HG03139 (cell line): Measurements from ENCODE around the gene TMC2.

Experiments used
- ATAC-seq: cut with Tn5 transposase; IDR thresholded peaks from one replicate; pipeline ENCODE4 v1.9.1; 2021; ENCODE audit not compliant: unreplicated experiment

Gene TMC2

DNA sequence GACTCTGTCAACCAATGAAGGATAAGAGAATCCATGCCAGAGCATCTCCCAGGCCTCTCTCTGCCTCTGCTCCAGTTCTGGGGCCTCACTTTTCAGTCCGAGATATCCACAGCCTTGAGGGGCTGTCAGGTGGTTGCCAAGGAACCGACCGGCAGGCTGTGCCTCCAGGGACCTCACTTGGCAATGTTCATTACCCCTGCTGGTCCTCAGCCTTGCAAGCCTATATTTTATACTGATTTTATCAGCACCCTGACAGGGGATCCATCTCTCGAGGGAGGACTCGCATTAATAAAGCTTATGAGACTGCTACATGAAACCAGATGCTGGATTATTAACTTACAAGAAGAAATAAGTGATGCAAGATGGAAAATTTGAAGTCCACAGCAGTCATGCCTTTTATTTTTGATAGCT, 39.9 kb downstream of the TMC2 start:
- ATAC-seq: no peak

- ATAC-seq: no peak
Observed at GRCh38 chr20:2578475-2579192, 42.3 kb downstream of the TMC2 start.

GRCh38 chr20:2585811-2586210, 49.4 kb downstream of the TMC2 start:
- ATAC-seq: no peak

GRCh38 chr20:2593756-2594155, 57.4 kb downstream of the TMC2 start:
- ATAC-seq: no peak

DNA sequence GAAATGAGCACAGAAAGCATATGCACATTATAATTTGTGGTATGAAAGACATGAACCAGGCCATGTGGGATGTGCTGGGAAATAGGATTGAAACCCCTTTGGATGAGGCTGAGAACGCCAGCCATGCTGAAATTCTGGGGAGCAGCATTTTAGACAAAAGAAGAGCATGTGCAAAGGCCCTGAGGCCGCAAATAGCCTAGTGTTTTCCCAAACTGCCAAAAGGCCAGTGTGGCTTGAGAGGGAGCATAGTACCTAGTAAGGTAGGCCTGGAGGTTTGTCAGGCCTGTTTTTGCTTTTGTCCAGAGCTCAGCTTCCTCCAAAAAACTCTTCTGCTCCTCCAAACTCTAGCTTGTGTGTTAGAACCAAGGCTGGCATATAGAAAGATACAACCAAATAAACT, 58.7 kb downstream of the TMC2 start:
- no peak for ATAC-seq

- no peak for ATAC-seq
Observed at GRCh38 chr20:2596673-2597279, 60.4 kb downstream of the TMC2 start.

DNA sequence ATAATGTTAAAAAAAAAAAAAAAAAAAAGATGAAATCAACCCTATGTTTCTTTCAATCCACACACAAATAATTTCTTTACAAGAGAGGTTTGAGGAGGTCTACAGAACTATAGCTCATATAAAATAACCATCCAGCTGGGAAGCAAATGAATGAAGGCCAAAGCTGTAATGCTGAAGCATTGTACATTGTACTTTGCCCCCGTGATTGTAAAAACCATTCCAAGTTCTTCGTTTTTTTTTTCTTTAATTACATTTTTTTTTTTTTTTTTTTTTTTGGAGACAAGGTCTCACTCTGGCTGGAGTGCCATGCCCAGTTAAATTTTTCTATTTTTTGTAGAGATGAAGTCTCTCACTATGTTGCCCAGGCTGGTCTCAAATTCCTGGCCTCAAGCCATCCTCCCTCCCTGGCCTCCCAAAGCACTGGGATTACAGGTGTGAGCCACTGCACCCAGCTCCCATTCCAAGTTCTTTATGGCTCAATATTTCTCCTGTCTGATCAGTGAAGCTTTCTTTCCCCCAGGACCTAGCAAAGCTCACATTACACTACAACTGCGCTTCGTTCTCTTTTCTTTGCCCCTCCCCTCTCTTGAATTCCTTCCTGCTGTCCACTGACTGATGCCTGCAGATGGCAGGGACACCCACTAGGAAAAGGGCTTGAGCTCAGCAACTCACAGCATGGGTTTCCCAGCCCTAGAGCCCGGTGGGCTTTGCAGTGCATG, 63.1 kb downstream of the TMC2 start:
- ATAC-seq: no peak

DNA sequence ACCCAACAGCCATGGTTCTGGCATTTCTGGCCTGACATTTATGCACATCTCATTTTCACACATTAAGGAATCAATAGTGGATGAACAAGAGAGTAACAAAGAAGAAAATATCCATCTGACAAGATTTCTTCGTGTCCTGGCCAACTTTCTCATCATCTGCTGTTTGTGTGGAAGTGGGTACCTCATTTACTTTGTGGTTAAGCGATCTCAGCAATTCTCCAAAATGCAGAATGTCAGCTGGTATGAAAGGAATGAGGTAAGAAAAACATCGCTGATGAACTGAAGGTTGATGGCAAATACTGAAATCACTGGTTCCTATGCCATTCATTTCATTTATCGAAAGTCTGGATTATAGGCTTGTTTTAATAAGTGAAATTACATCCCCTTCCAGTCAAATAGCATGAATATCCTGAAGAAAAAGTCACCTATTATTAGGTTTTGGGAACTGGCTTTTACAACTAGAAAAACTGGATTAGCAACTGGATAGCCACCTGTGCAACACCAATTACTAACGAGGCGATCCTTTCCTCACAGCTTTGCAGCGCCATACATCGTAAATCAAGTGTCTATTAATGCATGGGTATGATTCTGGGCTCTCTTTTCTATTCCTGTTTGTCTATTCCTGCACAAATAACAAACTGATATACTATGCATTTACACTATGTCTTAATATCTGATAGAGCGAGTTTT, 65.8 kb downstream of the TMC2 start:
- ATAC-seq: no peak

DNA sequence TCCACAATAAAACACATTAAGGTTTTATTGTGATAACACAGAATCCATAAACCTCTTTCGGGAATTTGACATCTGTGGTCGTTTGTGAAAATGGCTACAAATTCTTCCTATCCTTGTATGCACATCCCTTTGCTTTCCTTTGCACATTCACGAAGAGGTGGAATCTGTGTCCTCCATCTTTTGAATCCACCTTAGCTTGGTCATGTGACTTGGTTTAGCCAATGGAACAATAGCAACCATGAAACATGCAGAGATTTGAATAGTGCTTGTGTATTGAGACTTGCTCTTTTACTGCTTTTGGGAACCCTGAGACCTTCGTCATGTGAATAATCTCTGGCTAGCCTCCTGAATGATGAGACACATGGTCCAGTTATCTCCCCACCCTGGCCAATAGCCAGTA, 66.4 kb downstream of the TMC2 start:
- no peak for ATAC-seq

DNA sequence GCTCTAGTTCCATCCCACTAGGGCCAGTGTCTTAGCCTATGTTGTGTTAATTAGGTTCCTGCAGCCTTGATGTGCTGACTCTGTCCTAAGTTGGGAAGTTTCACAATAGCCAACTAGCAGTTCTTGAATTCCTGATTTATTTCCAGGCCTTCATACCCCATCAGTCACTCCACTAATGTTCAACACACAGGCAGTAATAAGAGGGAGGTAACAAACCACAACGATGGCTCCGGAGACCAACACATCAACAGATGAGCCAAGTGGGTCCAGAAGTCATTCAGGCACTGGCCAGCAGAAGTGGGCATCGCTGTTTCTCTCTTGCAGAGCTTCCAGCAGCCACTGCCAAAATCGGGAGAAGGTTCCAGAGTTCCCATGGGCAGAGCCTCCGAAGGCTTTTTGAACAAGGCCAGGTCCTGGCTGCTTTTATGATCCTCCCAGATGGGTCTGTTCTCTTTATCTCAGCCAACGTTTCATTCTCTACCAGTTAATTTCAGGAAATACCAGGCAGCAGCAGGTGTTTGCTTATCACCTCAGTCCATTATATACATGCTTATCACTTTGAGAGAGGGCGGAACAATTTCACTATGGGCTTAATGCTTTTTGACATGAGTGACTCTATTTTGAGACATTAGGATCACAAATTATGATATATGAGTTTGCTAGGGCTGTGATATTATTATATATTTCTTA, 67.6 kb downstream of the TMC2 start:
- no peak for ATAC-seq

GRCh38 chr20:2604506-2604835, 68.1 kb downstream of the TMC2 start:
- no peak for ATAC-seq

- ATAC-seq: no peak
Observed at GRCh38 chr20:2606507-2607006, 70.2 kb downstream of the TMC2 start.

- ATAC-seq: no peak
Observed at GRCh38 chr20:2610326-2610725, 74.0 kb downstream of the TMC2 start.

- no peak for ATAC-seq
Observed at GRCh38 chr20:2610941-2611720, 74.8 kb downstream of the TMC2 start.

GRCh38 chr20:2612073-2612472, 75.7 kb downstream of the TMC2 start:
- no peak for ATAC-seq

DNA sequence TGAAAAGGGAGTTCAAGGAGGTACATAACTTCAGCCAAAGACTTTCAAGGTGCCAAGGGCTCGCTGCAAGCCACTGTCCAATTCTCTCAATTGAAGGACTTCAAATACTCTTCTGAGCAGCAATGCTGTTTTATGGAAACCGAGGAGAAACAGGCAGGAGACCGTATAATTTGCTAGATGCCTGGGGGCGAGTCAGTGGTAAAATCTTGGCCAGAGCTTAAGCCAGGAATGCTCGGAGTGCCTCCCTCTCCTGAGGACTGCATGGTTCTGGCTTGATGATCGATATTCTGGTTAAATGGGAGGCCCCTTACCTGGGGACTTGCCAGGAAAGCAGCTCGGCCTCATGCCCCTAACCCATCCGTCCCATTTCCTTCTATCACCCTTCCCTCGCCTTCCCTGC, 80.3 kb downstream of the TMC2 start:
- ATAC-seq: no peak

GRCh38 chr20:2617099-2617714, 80.8 kb downstream of the TMC2 start:
- ATAC-seq: no peak

GRCh38 chr20:2618815-2619214, 82.4 kb downstream of the TMC2 start:
- no peak for ATAC-seq

DNA sequence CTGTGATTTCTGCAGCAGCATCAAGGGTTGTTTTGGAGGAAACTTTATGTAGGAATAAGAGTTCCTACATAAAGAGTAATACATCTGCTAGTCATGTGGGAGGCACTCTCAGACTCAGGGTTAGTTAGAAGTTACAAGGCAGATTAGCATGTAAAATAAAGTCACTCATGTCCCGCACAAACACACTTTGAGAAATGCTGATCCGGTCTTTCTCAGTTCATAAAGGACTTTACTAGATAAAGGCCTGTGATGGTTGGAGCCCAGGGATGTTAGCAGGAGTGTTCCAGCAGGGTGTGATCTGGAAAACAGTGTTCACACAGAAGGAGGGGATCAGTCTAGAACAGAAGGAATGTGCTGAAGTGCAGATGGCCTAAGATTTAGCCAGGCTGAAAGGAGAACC, 83.0 kb downstream of the TMC2 start:
- no peak for ATAC-seq
